ENCODE results near the gene RASAL2. TPM values are rescaled to one million over a fixed set of nuclear protein-coding genes. Genes with fewer than 3 reads are reported as not detected.
"Not testable (repeated sequence)": the region's sequence is repeated elsewhere in the genome, so short reads cannot be mapped to it uniquely, and the experiment has no call there.

The RASAL2 gene
- polyA plus RNA-seq, 4 donors = 16.1 to 24.7 (median 20.2) TPM

- DNase-seq (ENCODE audit: low read depth in 4 of 4, low spot score in 2 of 4) = no peak
Observed at GRCh38 chr1:178500091-178500770, 406.3 kb downstream of the RASAL2 start.

- no peak for DNase-seq (ENCODE audit: low read depth in 4 of 4, low spot score in 2 of 4)
Observed at GRCh38 chr1:178500936-178501554, 407.1 kb downstream of the RASAL2 start.

- DNase-seq (ENCODE audit: low read depth in 4 of 4, low spot score in 2 of 4) = peak; percentile 23 to 57 (median 42)
Observed at GRCh38 chr1:178501705-178502329, 407.9 kb downstream of the RASAL2 start.

GRCh38 chr1:178502330-178502714 lies 408.4 kb downstream of the RASAL2 start:
- DNase-seq (ENCODE audit: low read depth in 4 of 4, low spot score in 2 of 4) = no peak

GRCh38 chr1:178502856-178503255 lies 409.0 kb downstream of the RASAL2 start:
- no peak for DNase-seq (ENCODE audit: low read depth in 4 of 4, low spot score in 2 of 4)

GRCh38 chr1:178503316-178503715 lies 409.4 kb downstream of the RASAL2 start:
- DNase-seq (ENCODE audit: low read depth in 4 of 4, low spot score in 2 of 4) = not testable (repeated sequence)

- DNase-seq (ENCODE audit: low read depth in 4 of 4, low spot score in 2 of 4) = no peak
Observed at GRCh38 chr1:178503849-178504248, 409.9 kb downstream of the RASAL2 start.

- no peak for DNase-seq (ENCODE audit: low read depth in 4 of 4, low spot score in 2 of 4)
Observed at GRCh38 chr1:178504286-178504685, 410.4 kb downstream of the RASAL2 start.

GRCh38 chr1:178506177-178506576 lies 412.3 kb downstream of the RASAL2 start:
- DNase-seq (ENCODE audit: low read depth in 4 of 4, low spot score in 2 of 4) = no peak

- no peak for DNase-seq (ENCODE audit: low read depth in 4 of 4, low spot score in 2 of 4)
Observed at GRCh38 chr1:178506669-178507068, 412.8 kb downstream of the RASAL2 start.

- DNase-seq (ENCODE audit: low read depth in 4 of 4, low spot score in 2 of 4) = no peak
Observed at GRCh38 chr1:178509414-178510007, 415.6 kb downstream of the RASAL2 start.

- DNase-seq (ENCODE audit: low read depth in 4 of 4, low spot score in 2 of 4) = no peak
Observed at GRCh38 chr1:178510155-178510554, 416.3 kb downstream of the RASAL2 start.

GRCh38 chr1:178512566-178513277 lies 418.8 kb downstream of the RASAL2 start, which contains the start of gene TEX35:
TSS of gene TEX35 (plus strand) at chr1:178513109. CDS start at chr1:178513189, 80 bp downstream.
- no peak for DNase-seq (ENCODE audit: low read depth in 4 of 4, low spot score in 2 of 4)

- no peak for DNase-seq (ENCODE audit: low read depth in 4 of 4, low spot score in 2 of 4)
Observed at GRCh38 chr1:178513278-178513983, 419.5 kb downstream of the RASAL2 start.

- no peak for DNase-seq (ENCODE audit: low read depth in 4 of 4, low spot score in 2 of 4)
Observed at GRCh38 chr1:178516110-178516509, 422.2 kb downstream of the RASAL2 start.

- DNase-seq (ENCODE audit: low read depth in 4 of 4, low spot score in 2 of 4) = no peak
Observed at GRCh38 chr1:178518894-178519293, 425.0 kb downstream of the RASAL2 start.

- DNase-seq (ENCODE audit: low read depth in 4 of 4, low spot score in 2 of 4) = no peak
Observed at GRCh38 chr1:178520803-178521202, 426.9 kb downstream of the RASAL2 start.

- no peak for DNase-seq (ENCODE audit: low read depth in 4 of 4, low spot score in 2 of 4)
Observed at GRCh38 chr1:178521241-178521640, 427.3 kb downstream of the RASAL2 start.

GRCh38 chr1:178527117-178527516 lies 433.2 kb downstream of the RASAL2 start:
- DNase-seq (ENCODE audit: low read depth in 4 of 4, low spot score in 2 of 4) = no peak

Data from left renal cortex interstitium (tissue), 4 donors.